Measurements from ENCODE around the gene USH1G. TPM values are rescaled to one million over a fixed set of nuclear protein-coding genes. Genes with fewer than 3 reads are reported as not detected.

The USH1G gene
- total and polyA plus RNA-seq, 2 of the 13 experiments (the other 11 are each of a cell fraction or from before 2014, with no cell fraction given) = 0.04 TPM; not detected in 1

DNA sequence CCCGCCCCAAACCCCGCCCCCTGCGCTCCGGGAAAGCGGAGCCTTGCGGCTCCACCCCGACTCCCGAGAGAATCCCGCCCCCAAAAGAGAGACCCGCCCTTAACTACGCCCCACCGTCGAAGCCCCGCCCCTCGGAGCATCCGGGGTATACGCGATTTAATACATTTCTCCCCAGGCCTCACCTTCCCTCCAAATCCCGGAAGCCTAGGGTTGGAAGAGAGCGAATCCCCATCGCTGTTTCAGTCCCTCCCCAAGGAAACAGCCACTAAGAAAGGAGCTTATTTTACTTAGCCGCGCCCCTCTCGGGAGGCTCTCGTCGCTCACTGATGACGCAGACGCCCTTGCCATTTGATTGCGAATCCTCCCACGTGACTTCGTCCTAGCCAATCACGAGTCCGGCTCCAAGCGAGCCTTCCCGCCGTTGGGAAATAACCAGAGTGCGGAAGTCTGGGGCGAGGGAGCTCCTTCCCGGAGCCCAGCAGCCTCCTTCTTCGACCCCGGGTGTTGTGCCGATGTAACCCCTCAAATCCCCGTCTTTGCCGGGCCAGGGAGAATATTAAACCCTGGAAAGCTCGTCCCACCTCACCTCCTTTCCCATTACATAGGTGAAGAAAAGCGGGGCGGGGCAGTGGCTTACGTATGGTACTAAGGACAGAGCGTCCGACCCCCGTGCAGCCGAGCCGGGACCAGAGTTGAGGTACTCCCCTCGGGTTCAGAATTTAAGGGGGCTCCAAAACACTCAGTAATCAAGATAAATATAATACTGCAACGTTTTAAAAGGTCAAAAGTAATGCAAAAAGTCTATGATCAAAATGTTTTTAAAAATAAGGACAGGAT, 49.8 kb downstream of the USH1G start (continued):
- TF ChIP-seq GMEB2 (CRISPR knock-in tag; IDR thresholded peaks at IDR 0.05; ENCODE audit: low read depth) (0 out of 2 replicates have a peak, but pooled peaks have one; percentile 38), ESRRA (CRISPR knock-in tag; IDR thresholded peaks at IDR 0.05; ENCODE audit: low read depth) (peak; percentile 59), TBX3 (IDR thresholded peaks at IDR 0.05; ENCODE audit: borderline replicate concordance) (peak; percentile 45; the same call in 1 of the 2 replicates), NFYC (CRISPR knock-in tag; IDR thresholded peaks at IDR 0.05) (peak; percentile 98), SP4 (CRISPR knock-in tag; IDR thresholded peaks at IDR 0.05) (peak; percentile 98), ZNF713 (CRISPR knock-in tag; IDR thresholded peaks at IDR 0.05) (no peak), ZNF792 (CRISPR knock-in tag; IDR thresholded peaks at IDR 0.05) (no peak; the same call in 1 of the 2 replicates), MAFG (CRISPR knock-in tag; IDR thresholded peaks at IDR 0.05) (no peak), ZSCAN29 (CRISPR knock-in tag; conservative IDR thresholded peaks at IDR 0.05) (no peak), ZMYM4 (CRISPR knock-in tag; IDR thresholded peaks at IDR 0.05) (peak; percentile 97), ZNF264 (CRISPR knock-in tag; IDR thresholded peaks at IDR 0.05) (no peak), ZNF101 (CRISPR knock-in tag; IDR thresholded peaks at IDR 0.05; ENCODE audit: borderline replicate concordance, low read depth) (no peak), CENPBD1 (CRISPR knock-in tag; IDR thresholded peaks at IDR 0.05; ENCODE audit: borderline replicate concordance, low read depth) (no peak), ZMAT5 (CRISPR knock-in tag; IDR thresholded peaks at IDR 0.05; ENCODE audit: borderline replicate concordance, low read depth) (no peak), CBX2 (IDR thresholded peaks at IDR 0.05; ENCODE audit: low read depth, low read length) (no peak), CBX2 (CRISPR knock-in tag; IDR thresholded peaks at IDR 0.05; ENCODE audit: low read depth) (no peak), ZNF598 (CRISPR knock-in tag; IDR thresholded peaks at IDR 0.05; ENCODE audit: borderline replicate concordance) (no peak), HNRNPK (IDR thresholded peaks at IDR 0.05; ENCODE audit: low read depth, low read length, poor library complexity, severe bottlenecking) (no peak), ZNF564 (CRISPR knock-in tag; IDR thresholded peaks at IDR 0.05) (no peak)
- TF ChIP-seq, protein P1, sequence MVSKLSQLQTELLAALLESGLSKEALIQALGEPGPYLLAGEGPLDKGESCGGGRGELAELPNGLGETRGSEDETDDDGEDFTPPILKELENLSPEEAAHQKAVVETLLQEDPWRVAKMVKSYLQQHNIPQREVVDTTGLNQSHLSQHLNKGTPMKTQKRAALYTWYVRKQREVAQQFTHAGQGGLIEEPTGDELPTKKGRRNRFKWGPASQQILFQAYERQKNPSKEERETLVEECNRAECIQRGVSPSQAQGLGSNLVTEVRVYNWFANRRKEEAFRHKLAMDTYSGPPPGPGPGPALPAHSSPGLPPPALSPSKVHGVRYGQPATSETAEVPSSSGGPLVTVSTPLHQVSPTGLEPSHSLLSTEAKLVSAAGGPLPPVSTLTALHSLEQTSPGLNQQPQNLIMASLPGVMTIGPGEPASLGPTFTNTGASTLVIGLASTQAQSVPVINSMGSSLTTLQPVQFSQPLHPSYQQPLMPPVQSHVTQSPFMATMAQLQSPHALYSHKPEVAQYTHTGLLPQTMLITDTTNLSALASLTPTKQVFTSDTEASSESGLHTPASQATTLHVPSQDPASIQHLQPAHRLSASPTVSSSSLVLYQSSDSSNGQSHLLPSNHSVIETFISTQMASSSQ (IDR thresholded peaks at IDR 0.05; ENCODE audit: low read depth) = peak; percentile 44; the same call in 1 of the 2 replicates
- TF ChIP-seq, protein P1 (CRISPR knock-in tag; IDR thresholded peaks at IDR 0.05; ENCODE audit: borderline replicate concordance) = peak; percentile 16; the same call in 1 of the 2 replicates
- TF ChIP-seq, protein P2, sequence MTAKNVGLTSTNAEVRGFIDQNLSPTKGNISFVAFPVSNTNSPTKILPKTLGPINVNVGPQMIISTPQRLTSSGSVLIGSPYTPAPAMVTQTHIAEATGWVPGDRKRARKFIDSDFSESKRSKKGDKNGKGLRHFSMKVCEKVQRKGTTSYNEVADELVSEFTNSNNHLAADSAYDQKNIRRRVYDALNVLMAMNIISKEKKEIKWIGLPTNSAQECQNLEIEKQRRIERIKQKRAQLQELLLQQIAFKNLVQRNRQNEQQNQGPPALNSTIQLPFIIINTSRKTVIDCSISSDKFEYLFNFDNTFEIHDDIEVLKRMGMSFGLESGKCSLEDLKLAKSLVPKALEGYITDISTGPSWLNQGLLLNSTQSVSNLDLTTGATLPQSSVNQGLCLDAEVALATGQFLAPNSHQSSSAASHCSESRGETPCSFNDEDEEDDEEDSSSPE (CRISPR knock-in tag; IDR thresholded peaks at IDR 0.05) = peak; percentile 99

Data from HepG2 (cell line).